Measurements from ENCODE around the gene EPHA2.
A peak's percentile ranks its signal among the peaks of the same experiment; 100 is the strongest.

Gene EPHA2

DNA sequence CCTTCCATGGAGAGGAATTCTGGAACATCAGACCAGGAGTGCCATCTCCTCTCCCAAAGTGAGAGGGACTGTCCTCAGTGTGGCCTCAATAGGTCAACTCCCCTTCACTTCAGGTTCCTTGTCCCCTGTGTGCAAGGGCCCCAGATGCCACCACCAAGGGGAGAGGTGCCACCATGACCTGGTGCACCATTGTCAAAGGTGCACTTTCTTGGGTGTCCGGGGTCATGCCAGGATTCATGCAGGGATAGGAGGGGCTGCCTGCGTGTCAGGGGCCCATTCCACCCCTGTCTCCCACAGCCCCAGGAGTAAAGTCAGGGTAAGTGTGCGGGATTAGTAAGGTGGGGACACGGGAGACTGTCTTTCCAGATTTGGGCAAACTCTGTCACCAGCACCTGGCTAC lies 21.4 kb upstream of the EPHA2 start:
- H3K14ac ChIP-seq (ENCODE audit: low read length) = no peak overlapping the region
- H3K4me2 ChIP-seq (ENCODE audit: low read length) = no peak overlapping the region
- H3K4me1 ChIP-seq (ENCODE audit: control insufficient read depth in 1 of 2, insufficient read depth in 2 of 2, low read length in 2 of 2) = peaks cover 31 to 46% of the 10 kb centered on the region in 2 experiments
- H3K23ac ChIP-seq (ENCODE audit: low read length) = no peak overlapping the region
- peaks cover 6% of the 10 kb centered on the region for H3K79me2 ChIP-seq (ENCODE audit: control insufficient read depth, insufficient read depth, low read length, poor library complexity)
- no peak overlapping the region for H3K18ac ChIP-seq (ENCODE audit: low read length)
- H3K9me3 ChIP-seq (ENCODE audit: insufficient read depth, low read depth, low read length) = peaks cover 4% of the 10 kb centered on the region
- H4K12ac ChIP-seq (ENCODE audit: low read depth, low read length) = no peak overlapping the region
- no peak overlapping the region for H4K8ac ChIP-seq (ENCODE audit: low read depth, low read length)
- no peak overlapping the region for H2AFZ ChIP-seq (ENCODE audit: insufficient read depth, low read length, poor library complexity)
- no peak overlapping the region for H3K9ac ChIP-seq (ENCODE audit: low read length)
- H2BK120ac ChIP-seq (ENCODE audit: insufficient read depth, low read length, poor library complexity) = peak overlapping the region; percentile 20
- DNase-seq = no peak
- H3K4ac ChIP-seq (ENCODE audit: low read depth, low read length) = no peak overlapping the region
- H4K91ac ChIP-seq (ENCODE audit: low read depth, low read length) = peak overlapping the region; percentile 49
- peaks cover 45% of the 10 kb centered on the region for H3K79me1 ChIP-seq (ENCODE audit: low read length)
- H3K27ac ChIP-seq (ENCODE audit: low read depth, low read length) = no peak overlapping the region
- H3K4me3 ChIP-seq (ENCODE audit: low read depth, low read length) = no peak overlapping the region
- H3K27me3 ChIP-seq (ENCODE audit: insufficient read depth, low read length) = no peaks in the 10 kb centered on the region
- no peaks in the 10 kb centered on the region for H3K36me3 ChIP-seq (ENCODE audit: control insufficient read depth in 1 of 2, insufficient read depth in 2 of 2, low read length in 2 of 2)
- no peak overlapping the region for H2BK5ac ChIP-seq (ENCODE audit: low read depth, low read length, poor library complexity)
- WGBS (ENCODE audit: extremely low coverage, insufficient coverage, insufficient read length) = no CpG with 5 or more reads among the region's 4 CpGs
- peak overlapping the region; percentile 73 for H2AK5ac ChIP-seq (ENCODE audit: low read length)
- peak overlapping the region; percentile 30 for H2BK12ac ChIP-seq (ENCODE audit: low read length)

DNA sequence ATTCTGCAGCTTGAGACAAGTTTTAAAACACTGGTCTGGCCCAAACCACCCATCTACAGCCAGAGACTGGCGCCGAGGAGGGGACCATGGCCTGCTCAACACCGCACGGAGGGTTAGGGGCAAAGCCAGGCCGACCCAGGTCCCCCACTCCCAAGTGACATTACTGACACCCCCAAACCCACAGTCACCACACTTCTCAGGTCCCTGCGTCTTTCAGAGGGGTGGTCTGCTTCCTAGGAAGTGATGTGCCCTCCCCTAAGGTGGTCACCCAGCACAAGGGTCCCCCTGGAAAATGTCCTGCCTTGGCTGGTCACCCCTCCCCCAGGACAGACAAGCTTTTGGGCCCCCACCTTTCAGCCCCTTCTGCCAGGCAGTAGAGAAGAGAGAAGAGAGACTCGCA lies 20.8 kb upstream of the EPHA2 start:
- Histone ChIP-seq H2BK12ac (ENCODE audit: low read length) (peak overlapping the region; percentile 46), H3K4me3 (ENCODE audit: low read depth, low read length) (no peak overlapping the region), H3K23ac (ENCODE audit: low read length) (no peak overlapping the region), H4K8ac (ENCODE audit: low read depth, low read length) (no peak overlapping the region), H3K9ac (ENCODE audit: low read length) (no peak overlapping the region), H3K14ac (ENCODE audit: low read length) (peak overlapping the region; percentile 29), H3K79me1 (ENCODE audit: low read length) (peaks cover 40% of the 10 kb centered on the region), H3K36me3 (ENCODE audit: control insufficient read depth in 1 of 2, insufficient read depth in 2 of 2, low read length in 2 of 2) (no peaks in the 10 kb centered on the region), H2AK5ac (ENCODE audit: low read length) (peak overlapping the region; percentile 85), H4K12ac (ENCODE audit: low read depth, low read length) (no peak overlapping the region), H3K9me3 (ENCODE audit: insufficient read depth, low read depth, low read length) (peaks cover 4% of the 10 kb centered on the region), H3K27me3 (ENCODE audit: insufficient read depth, low read length) (no peaks in the 10 kb centered on the region), H3K4me2 (ENCODE audit: low read length) (no peak overlapping the region), H2AFZ (ENCODE audit: insufficient read depth, low read length, poor library complexity) (no peak overlapping the region), H3K18ac (ENCODE audit: low read length) (no peak overlapping the region), H3K4ac (ENCODE audit: low read depth, low read length) (no peak overlapping the region), H2BK5ac (ENCODE audit: low read depth, low read length, poor library complexity) (no peak overlapping the region), H3K79me2 (ENCODE audit: control insufficient read depth, insufficient read depth, low read length, poor library complexity) (peaks cover 6% of the 10 kb centered on the region), H2BK120ac (ENCODE audit: insufficient read depth, low read length, poor library complexity) (peak overlapping the region; percentile 43), H3K27ac (ENCODE audit: low read depth, low read length) (no peak overlapping the region), H3K4me1 (ENCODE audit: control insufficient read depth in 1 of 2, insufficient read depth in 2 of 2, low read length in 2 of 2) (peaks cover 28 to 48% of the 10 kb centered on the region in 2 experiments), H4K91ac (ENCODE audit: low read depth, low read length) (peak overlapping the region; percentile 68)
- WGBS (ENCODE audit: extremely low coverage, insufficient coverage, insufficient read length) = no CpG with 5 or more reads among the region's 7 CpGs
- no peak for DNase-seq

DNA sequence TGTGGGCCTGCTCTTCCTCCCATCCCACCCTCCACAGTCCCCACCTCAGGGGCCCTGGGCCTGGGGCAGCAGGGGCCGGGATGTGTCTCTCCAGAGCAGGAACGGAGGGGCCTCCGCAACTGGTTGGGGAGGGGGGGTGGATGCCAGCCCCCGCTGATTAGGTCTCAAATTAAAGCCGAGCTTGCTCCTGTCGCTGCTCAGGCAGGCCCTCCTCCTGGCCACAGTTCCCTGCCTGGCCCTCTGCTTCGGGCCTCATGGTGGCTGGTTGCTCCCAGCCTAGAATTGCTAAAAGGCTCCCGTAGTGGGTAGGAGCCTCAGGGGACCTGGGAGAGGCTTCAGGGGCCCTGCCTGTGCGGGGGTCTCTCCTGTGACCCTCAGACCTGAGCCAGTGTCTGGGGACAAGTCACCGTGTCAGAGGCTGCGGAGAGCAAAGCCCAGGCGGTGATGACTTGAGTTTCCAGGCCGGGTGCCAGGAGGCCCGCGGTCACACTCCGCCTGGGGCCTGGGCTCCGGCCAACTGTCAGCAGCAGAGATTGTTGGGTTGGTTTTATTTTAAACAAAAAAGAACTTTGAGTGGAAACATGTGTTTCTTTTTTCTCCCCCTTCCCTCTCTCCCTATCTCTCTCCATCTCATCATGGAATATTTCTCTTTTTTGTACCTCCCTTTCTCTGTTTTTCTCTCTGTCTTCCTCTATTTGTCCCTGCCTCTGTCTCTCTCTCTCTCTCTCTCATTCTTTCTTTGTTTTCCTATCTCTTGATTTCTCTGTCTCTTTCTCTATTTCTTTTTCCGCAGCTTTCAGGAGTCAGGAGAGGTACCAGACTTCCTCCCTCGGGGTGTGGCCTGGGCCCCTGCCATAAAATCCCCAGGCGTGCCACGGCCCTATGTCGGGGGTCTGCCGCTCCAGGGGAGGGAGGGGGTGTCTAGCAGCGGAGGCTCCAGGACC lies 20.0 kb upstream of the EPHA2 start:
- H3K23ac ChIP-seq (ENCODE audit: low read length) = no peak overlapping the region
- H2BK12ac ChIP-seq (ENCODE audit: low read length) = peak overlapping the region; percentile 83
- no peak overlapping the region for H3K4me3 ChIP-seq (ENCODE audit: low read depth, low read length)
- H2AK5ac ChIP-seq (ENCODE audit: low read length) = peak overlapping the region; percentile 85
- no peaks in the 10 kb centered on the region for H3K27me3 ChIP-seq (ENCODE audit: insufficient read depth, low read length)
- H4K8ac ChIP-seq (ENCODE audit: low read depth, low read length) = peak overlapping the region; percentile 8
- DNase-seq = no peak
- H3K4me2 ChIP-seq (ENCODE audit: low read length) = no peak overlapping the region
- H3K14ac ChIP-seq (ENCODE audit: low read length) = peak overlapping the region; percentile 24
- H2BK5ac ChIP-seq (ENCODE audit: low read depth, low read length, poor library complexity) = peak overlapping the region; percentile 25
- peak overlapping the region; percentile 21 for H3K4ac ChIP-seq (ENCODE audit: low read depth, low read length)
- WGBS (ENCODE audit: extremely low coverage, insufficient coverage, insufficient read length) = no CpG with 5 or more reads among the region's 24 CpGs
- peaks cover 33% of the 10 kb centered on the region for H3K79me1 ChIP-seq (ENCODE audit: low read length)
- H3K4me1 ChIP-seq (ENCODE audit: control insufficient read depth in 1 of 2, insufficient read depth in 2 of 2, low read length in 2 of 2) = peaks cover 28 to 46% of the 10 kb centered on the region in 2 experiments
- H2AFZ ChIP-seq (ENCODE audit: insufficient read depth, low read length, poor library complexity) = no peak overlapping the region
- no peak overlapping the region for H3K27ac ChIP-seq (ENCODE audit: low read depth, low read length)
- H3K36me3 ChIP-seq (ENCODE audit: control insufficient read depth in 1 of 2, insufficient read depth in 2 of 2, low read length in 2 of 2) = no peaks in the 10 kb centered on the region
- no peak overlapping the region for H3K9ac ChIP-seq (ENCODE audit: low read length)
- H3K9me3 ChIP-seq (ENCODE audit: insufficient read depth, low read depth, low read length) = peaks cover 4% of the 10 kb centered on the region
- peak overlapping the region; percentile 32 for H3K18ac ChIP-seq (ENCODE audit: low read length)
- peak overlapping the region; percentile 68 for H4K91ac ChIP-seq (ENCODE audit: low read depth, low read length)
- peaks cover 4% of the 10 kb centered on the region for H3K79me2 ChIP-seq (ENCODE audit: control insufficient read depth, insufficient read depth, low read length, poor library complexity)
- peak overlapping the region; percentile 37 for H2BK120ac ChIP-seq (ENCODE audit: insufficient read depth, low read length, poor library complexity)
- no peak overlapping the region for H4K12ac ChIP-seq (ENCODE audit: low read depth, low read length)

DNA sequence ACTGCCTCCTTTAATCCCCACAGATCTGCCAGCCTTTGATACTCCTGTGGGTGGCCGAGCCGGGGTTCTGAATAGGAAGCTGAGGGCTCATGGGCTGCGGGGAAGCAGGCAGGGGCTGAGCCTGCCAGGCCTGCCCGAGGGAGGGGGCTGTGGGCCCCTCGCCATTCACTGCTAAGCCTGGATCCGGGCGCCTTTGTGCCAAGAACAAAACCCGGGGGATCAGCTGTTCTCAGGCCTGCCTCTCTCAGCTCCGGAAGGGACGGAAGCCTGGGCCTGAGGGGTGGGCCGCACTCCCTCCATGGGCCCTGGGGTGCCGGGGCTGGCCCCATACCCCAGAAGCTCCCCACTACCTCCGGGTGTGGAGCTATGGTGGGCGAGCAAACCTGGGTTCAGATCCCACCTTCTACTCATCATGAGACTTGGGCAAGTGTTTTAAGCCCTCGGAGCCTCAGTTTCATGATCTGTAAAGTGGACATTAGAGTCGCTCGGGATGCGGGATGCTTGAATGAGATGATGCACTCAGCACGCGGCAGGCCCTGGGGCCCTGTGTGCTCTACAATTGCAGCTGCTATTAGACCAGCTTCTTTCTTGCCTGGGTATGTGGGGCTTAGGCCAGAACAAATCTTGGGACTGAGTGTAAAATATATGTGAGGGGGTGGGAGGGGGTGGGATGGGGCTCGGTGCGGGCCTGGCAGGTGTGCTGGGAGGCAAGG lies 19.2 kb upstream of the EPHA2 start:
- peak overlapping the region; percentile 91 for H2AK5ac ChIP-seq (ENCODE audit: low read length)
- peak overlapping the region; percentile 17 for H3K18ac ChIP-seq (ENCODE audit: low read length)
- H3K9me3 ChIP-seq (ENCODE audit: insufficient read depth, low read depth, low read length) = peaks cover 4% of the 10 kb centered on the region
- H3K79me2 ChIP-seq (ENCODE audit: control insufficient read depth, insufficient read depth, low read length, poor library complexity) = peaks cover 4% of the 10 kb centered on the region
- no peak overlapping the region for H2BK5ac ChIP-seq (ENCODE audit: low read depth, low read length, poor library complexity)
- peak overlapping the region; percentile 34 for H2BK12ac ChIP-seq (ENCODE audit: low read length)
- peak overlapping the region; percentile 24 for H3K4ac ChIP-seq (ENCODE audit: low read depth, low read length)
- H4K12ac ChIP-seq (ENCODE audit: low read depth, low read length) = no peak overlapping the region
- no CpG with 5 or more reads among the region's 22 CpGs for WGBS (ENCODE audit: extremely low coverage, insufficient coverage, insufficient read length)
- H3K27me3 ChIP-seq (ENCODE audit: insufficient read depth, low read length) = no peaks in the 10 kb centered on the region
- no peak overlapping the region for H2AFZ ChIP-seq (ENCODE audit: insufficient read depth, low read length, poor library complexity)
- peaks cover 28 to 46% of the 10 kb centered on the region in 2 experiments for H3K4me1 ChIP-seq (ENCODE audit: control insufficient read depth in 1 of 2, insufficient read depth in 2 of 2, low read length in 2 of 2)
- H3K27ac ChIP-seq (ENCODE audit: low read depth, low read length) = no peak overlapping the region
- H3K14ac ChIP-seq (ENCODE audit: low read length) = peak overlapping the region; percentile 87
- peak overlapping the region; percentile 2 for H4K8ac ChIP-seq (ENCODE audit: low read depth, low read length)
- H3K4me3 ChIP-seq (ENCODE audit: low read depth, low read length) = no peak overlapping the region
- no peak overlapping the region for H3K4me2 ChIP-seq (ENCODE audit: low read length)
- DNase-seq = peak; percentile 32 to 41
- H2BK120ac ChIP-seq (ENCODE audit: insufficient read depth, low read length, poor library complexity) = peak overlapping the region; percentile 99
- no peak overlapping the region for H3K9ac ChIP-seq (ENCODE audit: low read length)
- H3K79me1 ChIP-seq (ENCODE audit: low read length) = peaks cover 31% of the 10 kb centered on the region
- H4K91ac ChIP-seq (ENCODE audit: low read depth, low read length) = peak overlapping the region; percentile 97
- H3K23ac ChIP-seq (ENCODE audit: low read length) = no peak overlapping the region
- no peaks in the 10 kb centered on the region for H3K36me3 ChIP-seq (ENCODE audit: control insufficient read depth in 1 of 2, insufficient read depth in 2 of 2, low read length in 2 of 2)

Data from trophoblast cell (in vitro differentiated cells and primary cell).